HG03469 (cell line): ENCODE measurements around the gene CTXN1.
"Not testable (repeated sequence)": the region's sequence is repeated elsewhere in the genome, so short reads cannot be mapped to it uniquely, and the experiment has no call there.

Experiments
- ATAC-seq: cut with Tn5 transposase; IDR thresholded peaks from one replicate; pipeline ENCODE4 v1.9.1; 2021; ENCODE audit warnings: mild to moderate bottlenecking, moderate library complexity, moderate number of reproducible peaks; ENCODE audit not compliant: unreplicated experiment

The CTXN1 gene

GRCh38 chr19:7947939-7948338 lies 22.0 kb upstream of the CTXN1 start:
- no peak for ATAC-seq

GRCh38 chr19:7944177-7944761 lies 18.3 kb upstream of the CTXN1 start:
- peak; percentile 7 for ATAC-seq

- ATAC-seq = peak; percentile 83
Measured at GRCh38 chr19:7943444-7944176, 17.7 kb upstream of the CTXN1 start, which contains the start of gene TIMM44. TSS of gene TIMM44 (minus strand) at chr19:7943666. CDS start at chr19:7943651, 15 bp downstream.

GRCh38 chr19:7942981-7943443 lies 17.1 kb upstream of the CTXN1 start:
- no peak for ATAC-seq

- ATAC-seq = no peak
Measured at GRCh38 chr19:7941895-7942596, 16.1 kb upstream of the CTXN1 start.

- no peak for ATAC-seq
Measured at GRCh38 chr19:7940841-7941240, 14.9 kb upstream of the CTXN1 start.

- ATAC-seq = no peak
Measured at GRCh38 chr19:7934766-7935165, 8.8 kb upstream of the CTXN1 start.

- ATAC-seq = no peak
Measured at GRCh38 chr19:7933828-7934725, 8.1 kb upstream of the CTXN1 start.

GRCh38 chr19:7933411-7933810 lies 7.5 kb upstream of the CTXN1 start:
- no peak for ATAC-seq

- no peak for ATAC-seq
Measured at GRCh38 chr19:7932930-7933300, 7.0 kb upstream of the CTXN1 start.

- ATAC-seq = no peak
Measured at GRCh38 chr19:7932276-7932929, 6.5 kb upstream of the CTXN1 start.

GRCh38 chr19:7931221-7932061 lies 5.5 kb upstream of the CTXN1 start:
- no peak for ATAC-seq

- no peak for ATAC-seq
Measured at GRCh38 chr19:7930765-7931164, 4.8 kb upstream of the CTXN1 start.

GRCh38 chr19:7930030-7930429 lies 4.1 kb upstream of the CTXN1 start:
- not testable (repeated sequence) for ATAC-seq

- no peak for ATAC-seq
Measured at GRCh38 chr19:7928741-7929701, 3.1 kb upstream of the CTXN1 start.

- no peak for ATAC-seq
Measured at GRCh38 chr19:7928334-7928706, 2.4 kb upstream of the CTXN1 start.

GRCh38 chr19:7927605-7928333 lies 1.8 kb upstream of the CTXN1 start:
- no peak for ATAC-seq
